ENCODE measurements around the gene EIF4G3.

The EIF4G3 gene

GRCh38 chr1:20903437-20903836 lies 273.3 kb downstream of the EIF4G3 start:
- Mint-ChIP-seq H3K4me1 (peaks cover 5% of the 10 kb centered on the region), H3K27ac (no peak overlapping the region), H3K27me3 (ENCODE audit: low read depth) (no peaks in the 10 kb centered on the region), H3K9me3 (no peaks in the 10 kb centered on the region), H3K4me3 (no peak overlapping the region), H3K36me3 (ENCODE audit: low read depth) (peaks cover 35% of the 10 kb centered on the region)
- no peak for TF ChIP-seq CTCF (IDR thresholded peaks at IDR 0.05; ENCODE audit: unreplicated experiment in 3 of 3)

- Mint-ChIP-seq H3K4me3 (no peak overlapping the region), H3K27ac (peak overlapping the region in 1 of 3 experiments; percentile 57), H3K27me3 (ENCODE audit: low read depth) (no peaks in the 10 kb centered on the region), H3K36me3 (ENCODE audit: low read depth) (peaks cover 20% of the 10 kb centered on the region), H3K9me3 (no peaks in the 10 kb centered on the region), H3K4me1 (peaks cover 5% of the 10 kb centered on the region)
- TF ChIP-seq CTCF (IDR thresholded peaks at IDR 0.05; ENCODE audit: unreplicated experiment in 3 of 3), result no peak
Observed at GRCh38 chr1:20900056-20900455, 276.6 kb downstream of the EIF4G3 start.

GRCh38 chr1:20899154-20899972 lies 277.3 kb downstream of the EIF4G3 start:
- Mint-ChIP-seq H3K4me1 (peaks cover 5% of the 10 kb centered on the region), H3K4me3 (no peak overlapping the region), H3K36me3 (ENCODE audit: low read depth) (peaks cover 24% of the 10 kb centered on the region), H3K27ac (peak overlapping the region in 1 of 3 experiments; percentile 57), H3K9me3 (no peaks in the 10 kb centered on the region), H3K27me3 (ENCODE audit: low read depth) (no peaks in the 10 kb centered on the region)
- no peak for TF ChIP-seq CTCF (IDR thresholded peaks at IDR 0.05; ENCODE audit: unreplicated experiment in 3 of 3)

- no peaks in the 10 kb centered on the region for H3K27me3 Mint-ChIP-seq (ENCODE audit: low read depth)
- no peak overlapping the region for H3K4me3 Mint-ChIP-seq
- H3K27ac Mint-ChIP-seq, result peak overlapping the region in 1 of 3 experiments; percentile 79
- H3K9me3 Mint-ChIP-seq, result no peaks in the 10 kb centered on the region
- H3K36me3 Mint-ChIP-seq (ENCODE audit: low read depth), result peaks cover 35% of the 10 kb centered on the region
- TF ChIP-seq CTCF (IDR thresholded peaks at IDR 0.05; ENCODE audit: unreplicated experiment in 3 of 3), result no peak
- peaks cover 5% of the 10 kb centered on the region for H3K4me1 Mint-ChIP-seq
Observed at GRCh38 chr1:20896826-20897225, 279.9 kb downstream of the EIF4G3 start.

GRCh38 chr1:20893931-20894330 lies 282.8 kb downstream of the EIF4G3 start:
- Mint-ChIP-seq H3K36me3 (ENCODE audit: low read depth) (peaks cover 33% of the 10 kb centered on the region), H3K9me3 (no peaks in the 10 kb centered on the region), H3K27me3 (ENCODE audit: low read depth) (no peaks in the 10 kb centered on the region), H3K4me1 (no peaks in the 10 kb centered on the region), H3K27ac (no peak overlapping the region), H3K4me3 (no peak overlapping the region)
- no peak for TF ChIP-seq CTCF (IDR thresholded peaks at IDR 0.05; ENCODE audit: unreplicated experiment in 3 of 3)

- Mint-ChIP-seq H3K9me3 (no peaks in the 10 kb centered on the region), H3K4me3 (no peak overlapping the region), H3K27ac (no peak overlapping the region), H3K36me3 (ENCODE audit: low read depth) (peaks cover 33% of the 10 kb centered on the region), H3K27me3 (ENCODE audit: low read depth) (no peaks in the 10 kb centered on the region), H3K4me1 (peaks cover 5% of the 10 kb centered on the region)
- no peak for TF ChIP-seq CTCF (IDR thresholded peaks at IDR 0.05; ENCODE audit: unreplicated experiment in 3 of 3)
Observed at GRCh38 chr1:20891091-20891490, 285.6 kb downstream of the EIF4G3 start.

All from nephron (organoid).